Renal cortex interstitium (tissue), 11 donors: ENCODE data around the gene PDZD2. TPM values are rescaled to one million over a fixed set of nuclear protein-coding genes. Genes with fewer than 3 reads are reported as not detected.
A peak's percentile ranks its signal among the peaks of the same experiment; 100 is the strongest.
"Not testable (repeated sequence)": the region's sequence is repeated elsewhere in the genome, so short reads cannot be mapped to it uniquely, and the experiment has no call there.

Experiments
- DNase-seq, 11 donors: peaks; one replicate each; pipeline ENCODE4 v3.0.0-alpha.2; 2013; ENCODE audit warnings: low read depth in 9 of 11, low spot score in 4 of 11; ENCODE audit errors: extremely low read depth in 1 of 11
- polyA plus RNA-seq, 3 donors: library from polyadenylated mRNA; unstranded; fragments of 120-200 nt; gene quantifications; one replicate each; pipeline ENCODE4 v1.2.1, GENCODE V29; 2013; ENCODE audit not compliant: insufficient read length in 3 of 3

The PDZD2 gene
- polyA plus RNA-seq, 3 donors = 17.3 to 21.6 (median 21.2) TPM

DNA sequence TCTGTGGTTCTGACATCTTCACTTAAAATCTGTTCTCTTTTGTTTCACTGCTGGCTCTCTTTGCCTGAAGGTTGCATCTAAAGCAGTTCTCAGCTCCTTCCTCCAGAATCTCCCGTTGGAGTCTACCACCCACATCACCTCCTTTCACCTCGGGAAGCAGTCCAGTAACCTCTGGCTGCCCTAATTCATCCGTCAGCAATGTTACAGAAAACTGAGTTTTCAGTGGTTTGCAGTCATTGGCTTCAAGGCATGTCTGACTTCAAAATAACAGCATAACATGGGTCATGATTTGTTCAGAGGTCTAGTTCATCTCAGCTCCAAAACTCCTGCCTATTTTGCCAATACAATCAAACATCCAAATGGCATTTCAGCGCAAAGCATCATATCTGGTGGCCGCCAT lies 427.5 kb downstream of the PDZD2 start:
- DNase-seq = no peak

DNA sequence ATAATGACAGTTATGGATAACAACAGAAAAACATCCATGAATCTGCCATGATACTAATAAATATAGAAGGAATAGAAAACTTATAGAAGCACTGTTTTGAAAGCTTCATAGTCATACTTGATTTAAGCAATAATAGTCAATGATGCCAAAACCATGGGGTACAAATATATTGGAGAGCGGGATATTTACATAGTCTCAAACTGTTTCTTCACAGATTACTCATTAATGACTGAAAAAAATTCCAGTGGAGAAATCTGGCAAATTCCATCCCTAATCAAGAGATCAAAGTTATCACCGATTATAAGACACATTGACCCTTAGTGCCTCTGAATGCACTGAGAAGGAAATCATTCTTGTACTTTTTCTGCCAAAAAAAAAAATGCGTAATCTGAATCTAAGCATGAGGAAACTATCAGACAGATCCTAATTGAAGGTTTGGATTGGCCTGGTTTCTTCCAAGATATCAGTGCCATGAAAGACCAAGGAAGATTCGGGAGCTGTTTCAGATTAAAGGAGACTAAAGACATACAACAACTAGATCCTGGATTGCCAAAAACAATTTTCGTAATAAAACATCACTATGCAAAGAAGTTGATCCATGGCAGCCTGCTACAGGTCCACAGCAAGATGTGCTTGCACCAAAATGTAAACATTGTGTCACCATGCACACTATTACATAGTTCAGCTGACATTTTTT lies 429.0 kb downstream of the PDZD2 start:
- no peak for DNase-seq

GRCh38 chr5:32068561-32068960 lies 429.6 kb downstream of the PDZD2 start:
- no peak for DNase-seq

- no peak for DNase-seq
These were observed 430.5 kb downstream of the PDZD2 start for GRCh38 chr5:32069396-32069795.

DNA sequence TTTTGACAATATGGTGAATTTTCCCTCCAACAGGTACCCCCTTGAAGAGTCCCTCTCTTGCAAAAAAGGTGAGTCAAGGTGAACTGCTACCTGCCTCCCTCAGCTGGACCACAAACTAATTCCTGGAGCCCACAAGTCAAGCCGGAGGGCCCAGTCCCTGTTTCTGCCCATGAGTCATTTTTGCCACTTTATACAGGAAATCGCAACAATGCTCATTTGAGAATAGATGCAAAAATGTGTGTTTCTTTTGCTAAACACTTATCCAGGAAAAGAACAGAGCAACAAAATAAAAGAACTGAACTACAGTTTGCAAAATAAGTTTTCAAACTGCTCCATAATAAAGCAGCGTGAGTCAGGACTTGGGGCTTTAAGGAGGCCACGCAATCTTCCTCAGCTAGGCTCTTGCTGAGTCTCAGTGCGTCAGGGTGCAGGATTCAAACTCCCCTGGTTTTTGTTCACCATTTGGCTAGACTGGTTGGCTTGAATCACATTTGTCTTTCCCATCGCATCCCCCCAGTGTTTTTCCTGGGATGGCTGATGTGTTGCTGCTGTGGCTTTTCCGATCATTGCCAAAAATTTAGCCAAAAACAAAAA lies 432.5 kb downstream of the PDZD2 start:
- no peak for DNase-seq

DNA sequence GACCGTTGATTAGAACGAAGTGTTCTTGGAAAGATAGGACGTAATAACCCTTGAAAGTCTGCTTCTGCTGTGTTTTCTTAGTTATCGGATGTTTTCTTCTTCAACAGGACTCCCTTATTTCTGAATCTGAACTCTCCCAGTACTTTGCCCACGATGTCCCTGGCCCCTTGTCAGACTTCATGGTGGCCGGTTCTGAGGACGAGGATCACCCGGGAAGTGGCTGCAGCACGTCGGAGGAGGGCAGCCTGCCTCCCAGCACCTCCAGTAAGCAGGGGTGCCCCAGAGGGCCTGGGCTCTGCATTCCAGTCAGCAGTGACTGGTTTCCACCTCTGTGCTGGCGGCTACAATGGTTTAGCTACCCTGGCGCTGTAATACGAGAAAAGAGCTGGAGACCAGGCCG lies 433.1 kb downstream of the PDZD2 start:
- DNase-seq = no peak

- DNase-seq = peak in 5 of 11 donors; percentile 38 to 64 (median 53)
These were observed 435.5 kb downstream of the PDZD2 start for GRCh38 chr5:32074401-32074800.

GRCh38 chr5:32076699-32077695 lies 438.1 kb downstream of the PDZD2 start:
- peak in 4 of 11 donors; percentile 40 to 56 (median 44) for DNase-seq

- not testable (repeated sequence) for DNase-seq
These were observed 439.9 kb downstream of the PDZD2 start for GRCh38 chr5:32078855-32079254.

GRCh38 chr5:32080565-32080964 lies 441.6 kb downstream of the PDZD2 start:
- not testable (repeated sequence) for DNase-seq

GRCh38 chr5:32082701-32083100 lies 443.8 kb downstream of the PDZD2 start:
- DNase-seq = no peak

GRCh38 chr5:32083981-32084430 lies 445.1 kb downstream of the PDZD2 start:
- no peak for DNase-seq

DNA sequence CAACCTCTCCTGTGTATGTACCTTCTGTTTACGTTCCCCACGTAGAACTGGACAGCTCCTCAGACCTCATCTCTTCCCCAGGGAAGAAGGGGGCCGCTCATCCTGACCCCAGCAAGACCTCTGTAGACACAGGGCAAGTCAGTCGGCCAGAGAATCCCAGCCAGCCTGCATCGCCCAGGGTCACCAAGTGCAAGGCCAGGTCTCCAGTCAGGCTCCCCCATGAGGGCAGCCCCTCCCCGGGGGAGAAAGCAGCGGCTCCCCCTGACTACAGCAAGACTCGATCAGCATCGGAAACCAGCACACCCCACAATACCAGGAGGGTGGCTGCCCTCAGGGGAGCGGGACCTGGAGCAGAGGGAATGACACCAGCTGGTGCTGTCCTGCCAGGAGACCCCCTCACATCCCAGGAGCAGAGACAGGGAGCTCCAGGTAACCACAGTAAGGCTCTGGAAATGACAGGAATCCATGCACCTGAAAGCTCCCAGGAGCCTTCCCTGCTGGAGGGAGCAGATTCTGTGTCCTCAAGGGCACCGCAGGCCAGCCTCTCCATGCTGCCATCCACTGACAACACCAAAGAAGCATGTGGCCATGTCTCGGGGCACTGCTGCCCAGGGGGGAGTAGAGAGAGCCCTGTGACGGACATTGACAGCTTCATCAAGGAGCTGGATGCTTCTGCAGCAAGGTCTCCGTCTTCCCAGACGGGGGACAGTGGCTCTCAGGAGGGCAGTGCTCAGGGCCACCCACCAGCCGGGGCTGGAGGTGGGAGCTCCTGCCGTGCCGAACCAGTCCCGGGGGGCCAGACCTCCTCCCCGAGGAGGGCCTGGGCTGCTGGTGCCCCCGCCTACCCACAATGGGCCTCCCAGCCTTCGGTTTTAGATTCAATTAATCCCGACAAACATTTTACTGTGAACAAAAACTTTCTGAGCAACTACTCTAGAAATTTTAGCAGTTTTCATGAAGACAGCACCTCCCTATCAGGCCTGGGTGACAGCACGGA lies 448.5 kb downstream of the PDZD2 start:
- DNase-seq = no peak

DNA sequence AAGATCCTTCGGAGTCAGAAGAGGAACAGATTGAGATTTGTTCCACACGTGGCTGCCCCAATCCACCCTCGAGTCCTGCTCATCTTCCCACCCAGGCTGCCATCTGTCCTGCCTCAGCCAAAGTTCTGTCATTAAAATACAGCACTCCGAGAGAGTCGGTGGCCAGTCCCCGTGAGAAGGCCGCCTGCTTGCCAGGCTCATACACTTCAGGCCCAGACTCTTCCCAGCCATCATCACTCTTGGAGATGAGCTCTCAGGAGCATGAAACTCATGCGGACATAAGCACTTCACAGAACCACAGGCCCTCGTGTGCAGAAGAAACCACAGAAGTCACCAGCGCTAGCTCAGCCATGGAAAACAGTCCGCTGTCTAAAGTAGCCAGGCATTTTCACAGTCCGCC lies 449.3 kb downstream of the PDZD2 start:
- DNase-seq = no peak

DNA sequence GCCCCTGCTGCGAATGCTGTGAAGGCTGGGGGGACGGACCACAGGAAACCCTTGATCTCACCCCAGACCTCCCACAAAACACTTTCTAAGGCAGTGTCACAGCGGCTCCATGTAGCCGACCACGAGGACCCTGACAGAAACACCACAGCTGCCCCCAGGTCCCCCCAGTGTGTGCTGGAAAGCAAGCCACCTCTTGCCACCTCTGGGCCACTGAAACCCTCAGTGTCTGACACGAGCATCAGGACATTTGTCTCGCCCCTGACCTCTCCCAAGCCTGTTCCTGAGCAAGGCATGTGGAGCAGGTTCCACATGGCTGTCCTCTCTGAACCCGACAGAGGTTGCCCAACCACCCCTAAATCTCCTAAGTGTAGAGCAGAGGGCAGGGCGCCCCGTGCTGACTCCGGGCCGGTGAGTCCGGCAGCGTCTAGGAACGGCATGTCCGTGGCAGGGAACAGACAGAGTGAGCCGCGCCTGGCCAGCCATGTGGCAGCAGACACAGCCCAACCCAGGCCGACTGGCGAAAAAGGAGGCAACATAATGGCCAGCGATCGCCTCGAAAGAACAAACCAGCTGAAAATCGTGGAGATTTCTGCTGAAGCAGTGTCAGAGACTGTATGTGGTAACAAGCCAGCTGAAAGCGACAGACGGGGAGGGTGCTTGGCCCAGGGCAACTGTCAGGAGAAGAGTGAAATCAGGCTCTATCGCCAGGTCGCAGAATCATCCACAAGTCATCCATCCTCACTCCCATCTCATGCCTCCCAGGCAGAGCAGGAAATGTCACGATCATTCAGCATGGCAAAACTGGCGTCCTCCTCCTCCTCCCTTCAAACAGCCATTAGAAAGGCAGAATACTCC lies 450.4 kb downstream of the PDZD2 start:
- no peak for DNase-seq

DNA sequence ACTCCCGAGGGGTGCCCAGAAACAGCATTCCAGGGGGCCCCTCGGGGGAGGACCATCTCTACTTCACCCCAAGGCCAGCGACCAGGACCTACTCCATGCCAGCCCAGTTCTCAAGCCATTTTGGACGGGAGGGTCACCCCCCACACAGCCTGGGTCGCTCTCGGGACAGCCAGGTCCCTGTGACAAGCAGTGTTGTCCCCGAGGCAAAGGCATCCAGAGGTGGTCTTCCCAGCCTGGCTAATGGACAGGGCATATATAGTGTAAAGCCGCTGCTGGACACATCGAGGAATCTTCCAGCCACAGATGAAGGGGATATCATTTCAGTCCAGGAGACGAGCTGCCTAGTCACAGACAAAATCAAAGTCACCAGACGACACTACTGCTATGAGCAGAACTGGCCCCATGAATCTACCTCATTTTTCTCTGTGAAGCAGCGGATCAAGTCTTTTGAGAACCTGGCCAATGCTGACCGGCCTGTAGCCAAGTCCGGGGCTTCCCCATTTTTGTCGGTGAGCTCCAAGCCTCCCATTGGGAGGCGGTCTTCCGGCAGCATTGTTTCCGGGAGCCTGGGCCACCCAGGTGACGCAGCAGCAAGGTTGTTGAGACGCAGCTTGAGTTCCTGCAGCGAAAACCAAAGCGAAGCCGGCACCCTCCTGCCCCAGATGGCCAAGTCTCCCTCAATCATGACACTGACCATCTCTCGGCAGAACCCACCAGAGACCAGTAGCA lies 451.3 kb downstream of the PDZD2 start:
- no peak for DNase-seq

- DNase-seq = no peak
These were observed 451.8 kb downstream of the PDZD2 start for GRCh38 chr5:32090755-32091128.
